K562 (cell line): ENCODE results near the gene ENO2. TPM values are rescaled to one million over a fixed set of nuclear protein-coding genes. Genes with fewer than 3 reads are reported as not detected.

Experiments
- CBX8 ChIP-seq: fragments of 200-600 bp; sonication (generic); IDR thresholded peaks from 2 replicates; pipeline ENCODE4 v1.6.1; 2012; ENCODE audit warnings: borderline replicate concordance, mixed run types, low read depth, mild to moderate bottlenecking, moderate library complexity, mixed read lengths, low read length, control low read depth, inconsistent platforms; ENCODE audit not compliant: poor library complexity, severe bottlenecking; ENCODE audit errors: extremely low read depth
- CHD2 ChIP-seq: IDR thresholded peaks from 2 replicates; pipeline ENCODE4 v1.6.1; 2011; ENCODE audit warnings: low read depth, low read length
- CREM ChIP-seq: IDR thresholded peaks from 2 replicates; pipeline ENCODE4 v1.6.1; 2014; ENCODE audit warnings: antibody characterized with exemption, low read depth
- HOXB6 ChIP-seq: fragments of 250-450 bp; sonication (Bioruptor Pico); IDR thresholded peaks from 2 replicates; pipeline ENCODE4 v1.5.1; 2022; ENCODE audit warnings: mild to moderate bottlenecking, borderline replicate concordance
- KDM5B ChIP-seq: fragments of 200-600 bp; sonication (generic); IDR thresholded peaks from 2 replicates; pipeline ENCODE4 v1.6.1; 2012; ENCODE audit warnings: low read depth, mild to moderate bottlenecking, moderate library complexity, low read length, control low read depth, inconsistent platforms; ENCODE audit not compliant: insufficient replicate concordance
- MXI1 ChIP-seq: IDR thresholded peaks from 2 replicates; pipeline ENCODE4 v1.6.1; 2011; ENCODE audit warnings: low read depth, mild to moderate bottlenecking, improper control_type of control experiment, low read length
- POLR2AphosphoS5 ChIP-seq: IDR thresholded peaks from 2 replicates; pipeline ENCODE4 v1.6.1; 2011; ENCODE audit warnings: mild to moderate bottlenecking, low read depth, low read length, moderate library complexity; ENCODE audit not compliant: control insufficient read depth, insufficient read depth
- PYGO2 ChIP-seq: fragments of 450-650 bp; IDR thresholded peaks from 2 replicates; pipeline ENCODE4 v1.6.1; 2016; ENCODE audit warnings: mild to moderate bottlenecking, missing genetic modification characterization, moderate library complexity, missing compliant biosample characterization
- RB1 ChIP-seq: fragments of 450-650 bp; IDR thresholded peaks from 2 replicates; pipeline ENCODE4 v1.6.1; 2017; ENCODE audit warnings: low read depth, mild to moderate bottlenecking
- RCOR1 ChIP-seq, 2 experiments: IDR thresholded peaks; 2 replicates each; pipeline ENCODE4 v1.6.1; 2012; ENCODE audit warnings: low read depth in 2 of 2, low read length in 2 of 2, borderline replicate concordance in 1 of 2, improper control_type of control experiment in 1 of 2
- RFX1 ChIP-seq: fragments of 450-650 bp; IDR thresholded peaks from 2 replicates; pipeline ENCODE4 v1.6.1; 2016; ENCODE audit warnings: mild to moderate bottlenecking, moderate library complexity
- SAP30 ChIP-seq: fragments of 200-600 bp; sonication (generic); IDR thresholded peaks from 2 replicates; pipeline ENCODE4 v1.6.1; 2012; ENCODE audit warnings: borderline replicate concordance, low read depth, mild to moderate bottlenecking, moderate library complexity, low read length, control low read depth, inconsistent platforms; ENCODE audit not compliant: insufficient read depth, poor library complexity, severe bottlenecking
- TOE1 ChIP-seq, 2 experiments: fragments of 450-650 bp in 1 of 2; sonication (generic) in 1 of 2; formaldehyde crosslinking in 1 of 2; IDR thresholded peaks; 2 replicates each; pipeline versions ENCODE4 v1.7.1 to v1.8.0; 2016 to 2022; ENCODE audit warnings: borderline replicate concordance in 2 of 2, mild to moderate bottlenecking in 2 of 2, antibody characterized with exemption in 1 of 2, inconsistent platforms in 1 of 2, low read depth in 1 of 2, missing genetic modification reagents in 1 of 2, moderate library complexity in 1 of 2
- YBX1 ChIP-seq: fragments of 450-650 bp; IDR thresholded peaks from 2 replicates; pipeline ENCODE4 v1.7.1; 2016; ENCODE audit warnings: mild to moderate bottlenecking
- ZNF445 ChIP-seq: fragments of 250-450 bp; sonication (Bioruptor Pico); IDR thresholded peaks from 2 replicates; pipeline ENCODE4 v1.4.0; 2020; ENCODE audit warnings: low read depth, mild to moderate bottlenecking, moderate library complexity
- ZNF696 ChIP-seq: fragments of 250-450 bp; sonication (Bioruptor Pico); conservative IDR thresholded peaks from 2 replicates; pipeline ENCODE4 v1.4.0; 2020; ENCODE audit warnings: mild to moderate bottlenecking, moderate library complexity
- ZZZ3 ChIP-seq: fragments of 450-650 bp; IDR thresholded peaks from 2 replicates; pipeline ENCODE4 v1.6.1; 2016; ENCODE audit warnings: antibody characterized with exemption, mild to moderate bottlenecking, moderate library complexity
- polyA plus RNA-seq, 8 experiments: library from polyadenylated mRNA; depleted of rRNA in 4 of 8; stranded (reverse) in 5 of 8; unstranded in 3 of 8; fragments of >200 nt; fragmentation: Nextera tagmentation in 2 of 8; fragmentation: Illumina TruSeq in 1 of 8; extraction: Ambion mirVana in 2 of 8; extraction: Trizol in 1 of 8; gene quantifications; 2 replicates each; pipeline versions ENCODE4 v1.2.1 to v1.2.3, GENCODE V29; 2011 to 2014; ENCODE audit warnings: inconsistent platforms in 1 of 8, missing spikeins in 1 of 8
- total RNA-seq, 7 experiments: library from RNA; depleted of rRNA in 6 of 7; stranded (reverse); fragments of >200 nt in 6 of 7; fragmentation: Illumina TruSeq in 2 of 7; extraction: Trizol in 2 of 7; gene quantifications; 2 replicates each; pipeline versions ENCODE4 v1.2.1 to v1.2.3, GENCODE V29; 2011 to 2021; ENCODE audit warnings: low replicate concordance in 1 of 7
- TF ChIP-seq, protein P1 (sequence below): fragments of 200-800 bp; sonication (Bioruptor generic); IDR thresholded peaks from 2 replicates; pipeline ENCODE4 v1.6.1; 2016; ENCODE audit warnings: missing genetic modification characterization, missing compliant biosample characterization
- TF ChIP-seq, protein P2 (sequence below): fragments of 450-650 bp; formaldehyde crosslinking; IDR thresholded peaks from 2 replicates; pipeline ENCODE4 v1.4.0; 2020; ENCODE audit warnings: mild to moderate bottlenecking, moderate library complexity

Gene ENO2
- total and polyA plus RNA-seq, 9 of the 15 experiments (the other 6 are each of a cell fraction or from before 2014, with no cell fraction given), result 10.9 to 43.3 (median 21.0) TPM

DNA sequence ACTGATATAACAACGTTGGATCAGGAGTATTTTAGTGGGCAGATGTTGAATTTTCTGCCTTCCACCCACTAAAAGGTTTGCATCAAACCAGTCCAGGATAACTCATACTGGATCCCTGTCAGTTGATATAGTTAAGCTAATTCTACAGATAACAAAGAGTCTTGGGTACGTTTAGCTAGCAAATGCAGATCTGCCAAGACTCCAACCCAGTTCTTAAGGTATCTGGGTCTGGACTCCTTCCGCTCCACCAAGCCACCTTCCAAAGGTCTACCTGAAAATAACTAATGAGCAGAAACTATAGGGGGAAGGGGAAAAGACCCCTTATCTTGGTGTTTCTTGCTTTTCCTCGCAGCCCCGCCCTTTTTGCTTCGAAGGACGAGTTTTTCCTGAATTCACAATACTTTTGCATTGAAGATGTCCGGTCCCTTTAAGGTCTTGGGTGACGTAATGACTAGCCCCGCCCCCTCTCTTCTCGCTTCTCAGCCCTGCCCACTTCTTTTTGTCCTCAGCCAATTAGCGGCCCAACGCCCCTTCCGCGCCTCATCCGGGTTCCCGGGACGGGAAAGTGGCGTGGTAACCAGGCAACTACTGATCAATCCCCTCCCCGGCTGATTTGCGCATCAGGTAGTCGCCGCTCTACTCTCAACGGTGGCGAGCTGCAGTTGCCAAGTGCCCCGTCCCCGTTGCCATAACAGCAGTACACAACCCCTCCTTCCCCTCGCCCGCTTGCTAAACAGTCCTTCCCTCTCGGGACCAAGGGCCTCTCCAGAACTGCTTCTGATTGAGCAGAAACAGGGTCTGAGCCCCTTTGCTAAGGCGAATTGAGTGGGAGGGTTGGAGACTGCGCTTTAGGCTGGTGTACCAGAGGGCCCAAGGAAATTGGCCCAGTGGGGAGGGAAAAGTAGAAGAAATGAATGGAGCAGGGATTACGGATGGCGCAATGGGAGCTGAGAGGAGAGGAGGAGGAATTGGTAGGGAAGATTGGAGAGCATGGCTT, 9.8 kb upstream of the ENO2 start, which contains the start of gene LRRC23 (continued):
- TF ChIP-seq, protein P1, sequence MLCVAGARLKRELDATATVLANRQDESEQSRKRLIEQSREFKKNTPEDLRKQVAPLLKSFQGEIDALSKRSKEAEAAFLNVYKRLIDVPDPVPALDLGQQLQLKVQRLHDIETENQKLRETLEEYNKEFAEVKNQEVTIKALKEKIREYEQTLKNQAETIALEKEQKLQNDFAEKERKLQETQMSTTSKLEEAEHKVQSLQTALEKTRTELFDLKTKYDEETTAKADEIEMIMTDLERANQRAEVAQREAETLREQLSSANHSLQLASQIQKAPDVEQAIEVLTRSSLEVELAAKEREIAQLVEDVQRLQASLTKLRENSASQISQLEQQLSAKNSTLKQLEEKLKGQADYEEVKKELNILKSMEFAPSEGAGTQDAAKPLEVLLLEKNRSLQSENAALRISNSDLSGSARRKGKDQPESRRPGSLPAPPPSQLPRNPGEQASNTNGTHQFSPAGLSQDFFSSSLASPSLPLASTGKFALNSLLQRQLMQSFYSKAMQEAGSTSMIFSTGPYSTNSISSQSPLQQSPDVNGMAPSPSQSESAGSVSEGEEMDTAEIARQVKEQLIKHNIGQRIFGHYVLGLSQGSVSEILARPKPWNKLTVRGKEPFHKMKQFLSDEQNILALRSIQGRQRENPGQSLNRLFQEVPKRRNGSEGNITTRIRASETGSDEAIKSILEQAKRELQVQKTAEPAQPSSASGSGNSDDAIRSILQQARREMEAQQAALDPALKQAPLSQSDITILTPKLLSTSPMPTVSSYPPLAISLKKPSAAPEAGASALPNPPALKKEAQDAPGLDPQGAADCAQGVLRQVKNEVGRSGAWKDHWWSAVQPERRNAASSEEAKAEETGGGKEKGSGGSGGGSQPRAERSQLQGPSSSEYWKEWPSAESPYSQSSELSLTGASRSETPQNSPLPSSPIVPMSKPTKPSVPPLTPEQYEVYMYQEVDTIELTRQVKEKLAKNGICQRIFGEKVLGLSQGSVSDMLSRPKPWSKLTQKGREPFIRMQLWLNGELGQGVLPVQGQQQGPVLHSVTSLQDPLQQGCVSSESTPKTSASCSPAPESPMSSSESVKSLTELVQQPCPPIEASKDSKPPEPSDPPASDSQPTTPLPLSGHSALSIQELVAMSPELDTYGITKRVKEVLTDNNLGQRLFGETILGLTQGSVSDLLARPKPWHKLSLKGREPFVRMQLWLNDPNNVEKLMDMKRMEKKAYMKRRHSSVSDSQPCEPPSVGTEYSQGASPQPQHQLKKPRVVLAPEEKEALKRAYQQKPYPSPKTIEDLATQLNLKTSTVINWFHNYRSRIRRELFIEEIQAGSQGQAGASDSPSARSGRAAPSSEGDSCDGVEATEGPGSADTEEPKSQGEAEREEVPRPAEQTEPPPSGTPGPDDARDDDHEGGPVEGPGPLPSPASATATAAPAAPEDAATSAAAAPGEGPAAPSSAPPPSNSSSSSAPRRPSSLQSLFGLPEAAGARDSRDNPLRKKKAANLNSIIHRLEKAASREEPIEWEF, result no peak
- TF ChIP-seq ZZZ3, result no peak; the same call in 1 of the 2 replicates
- no peak; the same call in 1 of the 2 replicates for TF ChIP-seq TOE1 (IDR thresholded peaks at IDR 0.05; ENCODE audit: borderline replicate concordance)
- TF ChIP-seq TOE1 (CRISPR knock-in tag; IDR thresholded peaks at IDR 0.05; ENCODE audit: borderline replicate concordance, low read depth), result no peak
- TF ChIP-seq ZNF696 (CRISPR knock-in tag), result no peak
- peak; percentile 85 for TF ChIP-seq CREM
- TF ChIP-seq HOXB6 (CRISPR knock-in tag), result no peak
- no peak for TF ChIP-seq CHD2
- peak; percentile 43 for TF ChIP-seq SAP30
- no peak for TF ChIP-seq YBX1
- no peak for TF ChIP-seq RCOR1 (IDR thresholded peaks at IDR 0.05; ENCODE audit: borderline replicate concordance in 1 of 2, low read depth in 2 of 2, low read length in 2 of 2)
- peak; percentile 70; the same call in 1 of the 2 replicates for TF ChIP-seq MXI1
- TF ChIP-seq PYGO2, result no peak
- TF ChIP-seq RFX1, result peak; percentile 94
- TF ChIP-seq ZNF445, result no peak
- no peak for TF ChIP-seq CBX8
- no peak for TF ChIP-seq POLR2AphosphoS5
- no peak for TF ChIP-seq KDM5B
- TF ChIP-seq, protein P2, sequence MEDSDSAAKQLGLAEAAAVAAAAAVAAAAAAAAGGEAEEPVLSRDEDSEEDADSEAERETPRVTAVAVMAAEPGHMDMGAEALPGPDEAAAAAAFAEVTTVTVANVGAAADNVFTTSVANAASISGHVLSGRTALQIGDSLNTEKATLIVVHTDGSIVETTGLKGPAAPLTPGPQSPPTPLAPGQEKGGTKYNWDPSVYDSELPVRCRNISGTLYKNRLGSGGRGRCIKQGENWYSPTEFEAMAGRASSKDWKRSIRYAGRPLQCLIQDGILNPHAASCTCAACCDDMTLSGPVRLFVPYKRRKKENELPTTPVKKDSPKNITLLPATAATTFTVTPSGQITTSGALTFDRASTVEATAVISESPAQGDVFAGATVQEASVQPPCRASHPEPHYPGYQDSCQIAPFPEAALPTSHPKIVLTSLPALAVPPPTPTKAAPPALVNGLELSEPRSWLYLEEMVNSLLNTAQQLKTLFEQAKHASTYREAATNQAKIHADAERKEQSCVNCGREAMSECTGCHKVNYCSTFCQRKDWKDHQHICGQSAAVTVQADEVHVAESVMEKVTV (CRISPR knock-in tag), result no peak
- no peak for TF ChIP-seq RB1
